Endothelial cell of hepatic sinusoid (primary cell): ENCODE data around the gene HARS1.
"Not testable (repeated sequence)": the region's sequence is repeated elsewhere in the genome, so short reads cannot be mapped to it uniquely, and the experiment has no call there.

Source experiments
- in situ Hi-C: cut with HindIII; loops from 2 replicates; pipeline ENCODE4 v1.10.0; 2017; ENCODE audit warnings: low sequenced_read_pairs

HARS1 gene

DNA sequence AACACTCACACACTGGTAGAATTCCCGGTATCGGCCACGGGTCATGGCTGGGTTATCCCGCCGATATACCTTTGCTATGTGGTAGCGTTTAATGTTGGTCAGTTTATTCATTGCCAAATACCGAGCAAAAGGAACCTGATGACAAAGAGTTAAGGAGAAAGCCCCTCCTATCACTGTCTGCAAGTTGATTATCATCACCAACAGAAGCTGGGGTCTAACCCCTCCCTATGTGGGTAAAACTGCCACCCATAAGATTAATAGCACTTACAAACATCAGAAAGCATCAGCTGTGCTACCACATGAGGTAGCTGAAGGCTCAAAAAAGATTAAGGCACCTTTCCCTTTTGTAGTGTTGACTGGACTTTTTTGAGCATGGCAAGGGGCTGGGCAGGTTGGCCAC lies 12.2 kb downstream of the HARS1 start:
- in situ Hi-C loops, result loop anchor here (5.0 kb wide), 1 partner anchor 52 kb away; no protein-coding TSS in a partner anchor

DNA sequence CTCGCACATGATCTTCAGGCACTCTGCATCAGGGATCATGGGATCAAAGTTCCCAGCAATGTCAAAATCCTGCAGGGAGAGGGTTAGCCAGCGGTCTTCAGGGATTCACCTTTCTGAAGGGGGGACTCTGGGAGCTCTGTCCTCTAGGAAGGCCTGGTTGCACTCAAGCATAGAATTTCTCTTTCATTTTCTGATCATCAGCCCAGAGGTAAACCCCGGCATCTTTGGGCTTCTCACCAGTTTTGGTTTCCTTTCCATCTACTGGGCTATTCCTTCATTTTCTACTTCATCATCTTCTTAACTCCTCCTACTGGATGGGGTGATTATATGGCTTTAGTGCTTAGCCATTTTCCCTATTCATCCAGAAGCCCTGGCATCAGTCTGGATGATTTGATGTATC lies 13.2 kb downstream of the HARS1 start:
- in situ Hi-C loops, result loop anchor here (5.0 kb wide), 1 partner anchor 51 kb away; no protein-coding TSS in a partner anchor

DNA sequence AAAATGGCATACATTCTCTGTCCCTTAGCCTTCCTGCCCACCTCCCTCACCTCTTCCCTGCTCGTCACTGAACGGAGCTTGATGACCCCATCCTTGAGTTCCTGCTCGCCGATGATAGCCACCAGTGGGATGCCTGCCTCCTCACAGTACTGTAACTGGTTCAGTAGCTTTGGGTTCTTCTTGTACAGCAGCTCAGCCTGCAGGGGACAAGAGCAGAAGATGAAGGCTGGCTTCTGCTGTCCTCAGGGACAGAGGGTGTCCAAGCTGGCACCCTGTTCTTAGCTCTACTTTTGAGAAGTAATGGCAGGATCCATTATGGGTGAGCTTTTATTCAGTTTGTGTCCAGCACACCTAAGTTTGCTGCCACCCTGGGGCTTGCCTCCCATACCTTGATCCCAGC lies 16.5 kb downstream of the HARS1 start:
- in situ Hi-C loops, result loop anchor here (5.0 kb wide), 1 partner anchor 47 kb away; no protein-coding TSS in a partner anchor

- in situ Hi-C loops, result no loop called here
Measured at GRCh38 chr5:140674211-140674610, 17.0 kb downstream of the HARS1 start.

DNA sequence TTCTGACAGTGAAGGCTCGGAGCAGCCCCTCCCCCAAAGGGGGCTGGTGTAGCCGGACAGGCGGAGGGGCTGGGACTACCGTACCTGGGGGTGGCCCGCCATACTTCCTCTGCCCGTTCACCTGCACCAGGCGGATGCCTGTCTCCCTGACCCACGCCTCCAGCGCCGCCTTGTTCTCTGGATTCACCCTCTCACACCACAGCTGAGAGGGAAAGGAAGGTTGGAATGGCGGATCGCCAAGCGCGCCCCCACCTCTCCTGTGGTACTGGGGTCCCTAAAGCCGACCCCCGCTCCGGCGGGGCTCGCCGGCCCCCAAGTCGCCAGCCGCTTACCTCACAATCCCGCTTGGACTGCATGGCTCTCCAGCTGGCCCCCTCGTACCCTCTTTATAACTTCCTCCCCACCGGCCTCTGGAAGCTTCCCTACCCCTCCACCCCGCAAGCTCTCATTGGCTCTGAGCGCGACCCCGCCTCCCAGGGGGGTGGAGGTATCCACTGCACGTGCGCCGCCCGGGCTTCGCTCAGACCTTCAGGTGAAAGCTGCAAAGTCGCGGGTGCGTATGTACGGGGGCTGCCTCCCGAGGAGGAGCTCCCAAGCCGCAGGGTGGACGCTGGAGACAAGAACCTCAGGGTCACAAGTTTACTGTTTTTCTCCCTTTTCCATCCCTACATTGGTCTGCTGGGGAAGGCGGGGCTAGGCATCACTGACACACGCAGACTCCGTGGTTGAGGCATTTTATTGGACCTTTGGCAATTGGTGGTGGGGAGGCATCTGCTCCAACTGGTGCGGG lies 17.8 kb downstream of the HARS1 start, which contains the start of gene DND1:
Gene DND1 (minus strand): TSS at position 390 of the 790 bp plus-strand sequence. CDS start 34 bp downstream, at position 356.
- in situ Hi-C loops, result no loop called here

GRCh38 chr5:140672455-140673186 lies 18.5 kb downstream of the HARS1 start:
- in situ Hi-C loops, result no loop called here

DNA sequence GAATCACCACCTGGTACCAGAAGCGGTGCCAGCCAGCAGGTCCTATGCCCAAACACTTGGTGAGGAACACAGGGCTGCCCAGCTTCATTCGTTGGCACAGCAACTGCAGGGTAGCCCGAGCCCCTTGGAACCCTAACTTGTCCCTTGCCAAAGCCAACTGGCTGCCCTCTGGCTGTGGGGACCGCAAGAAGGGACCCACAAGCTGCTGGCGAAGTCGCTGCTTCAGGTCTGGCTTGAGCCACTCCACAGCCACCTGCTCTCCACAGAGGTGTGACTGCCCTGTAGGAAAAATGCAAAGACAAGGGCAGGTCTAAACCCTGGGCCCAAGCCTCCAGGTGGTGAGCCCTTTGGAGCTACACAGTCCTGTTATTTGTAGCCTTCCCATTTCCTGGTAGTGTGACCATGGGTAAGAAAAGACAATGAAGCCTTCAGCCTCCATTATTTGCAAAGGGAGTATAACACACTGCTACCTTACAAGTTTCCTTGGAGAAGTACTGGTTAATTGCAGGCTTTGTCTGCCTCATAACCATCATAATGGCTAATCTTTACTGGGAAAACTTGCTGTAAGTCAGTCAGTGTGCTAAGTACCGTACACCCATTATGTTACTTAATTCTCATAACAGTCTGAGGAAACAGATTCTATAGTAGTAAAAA lies 19.6 kb downstream of the HARS1 start:
- in situ Hi-C loops, result no loop called here

GRCh38 chr5:140671035-140671434 lies 20.1 kb downstream of the HARS1 start:
- in situ Hi-C loops, result not testable (repeated sequence)

- in situ Hi-C loops, result loop anchor here (5.0 kb wide), 1 partner anchor 33 kb away; no protein-coding TSS in a partner anchor
Measured at GRCh38 chr5:140664359-140665119, 26.6 kb downstream of the HARS1 start, which contains the start of gene WDR55. Gene WDR55 (plus strand): TSS chr5:140664904. CDS start chr5:140664913, 9 bp downstream.

DNA sequence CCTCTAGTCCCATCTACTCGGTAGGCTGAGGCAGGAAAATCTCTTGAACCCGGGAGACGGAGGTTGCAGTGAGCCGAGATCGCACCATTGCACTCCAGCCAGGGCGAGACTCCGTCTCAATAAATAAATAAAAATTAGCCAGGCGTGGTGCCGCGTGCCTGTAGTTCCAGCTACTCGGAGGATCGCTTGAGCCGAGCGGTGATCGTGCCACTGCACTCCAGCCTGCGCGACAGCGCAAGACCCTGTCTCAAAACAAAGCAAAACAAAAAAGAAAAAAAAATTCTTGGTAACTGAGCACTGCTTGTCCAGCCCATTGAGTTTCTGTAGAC lies 27.2 kb downstream of the HARS1 start:
- in situ Hi-C loops, result loop anchor here (5.0 kb wide), 1 partner anchor 33 kb away; no protein-coding TSS in a partner anchor

DNA sequence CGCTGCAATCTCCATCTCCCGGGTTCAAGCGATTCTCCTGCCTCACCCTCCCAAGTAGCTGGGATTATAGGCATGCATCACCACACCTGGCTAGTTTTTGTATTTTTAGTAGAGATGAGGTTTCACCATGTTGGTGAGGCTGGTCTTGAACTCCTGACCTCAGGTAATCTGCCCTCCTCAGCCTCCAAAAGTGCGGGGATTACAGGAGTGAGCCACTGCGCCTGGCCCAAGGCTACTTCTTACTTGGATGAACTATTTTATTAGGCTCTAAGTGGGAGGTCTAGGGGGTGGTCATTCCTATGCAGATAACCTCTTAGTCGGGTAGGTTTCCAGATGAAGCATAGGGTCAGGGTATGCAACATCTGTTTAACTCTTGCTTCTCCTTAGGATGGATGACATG lies 30.8 kb downstream of the HARS1 start:
- in situ Hi-C loops, result loop anchor here (5.0 kb wide), 1 partner anchor 37 kb away; no protein-coding TSS in a partner anchor

GRCh38 chr5:140658870-140659269 lies 32.3 kb downstream of the HARS1 start:
- in situ Hi-C loops, result loop anchor here (5.0 kb wide), 1 partner anchor 92 kb away; no protein-coding TSS in a partner anchor

- in situ Hi-C loops, result loop anchor here (10.0 kb wide), 1 partner anchor 282 kb away; the partner anchor contains the start of gene SLC4A9
Measured at GRCh38 chr5:140647042-140647419, 44.1 kb downstream of the HARS1 start.

DNA sequence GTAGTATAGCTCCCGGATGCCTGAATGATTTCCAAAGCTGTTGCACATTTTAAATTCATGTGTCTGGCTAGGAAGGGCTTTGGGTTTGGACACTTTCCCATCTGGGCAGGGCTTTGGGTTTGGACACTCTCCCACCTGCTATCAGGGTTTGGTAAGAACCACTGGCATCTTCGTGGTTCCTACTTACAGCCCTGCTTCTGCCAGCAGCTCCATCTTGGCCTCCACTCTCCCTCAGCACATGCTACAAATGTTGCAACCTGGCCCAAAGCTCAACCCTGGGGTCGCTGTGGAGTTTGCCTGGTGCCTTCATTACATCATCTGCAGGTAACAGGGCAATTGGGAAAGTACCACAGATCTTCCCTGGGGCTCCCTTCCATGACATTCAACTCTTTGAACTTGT lies 48.5 kb downstream of the HARS1 start:
- in situ Hi-C loops, result loop anchor here (10.0 kb wide), 1 partner anchor 278 kb away; the partner anchor contains the start of gene SLC4A9

GRCh38 chr5:140641716-140642115 lies 49.5 kb downstream of the HARS1 start:
- in situ Hi-C loops, result loop anchor here (10.0 kb wide), 1 partner anchor 277 kb away; the partner anchor contains the start of gene SLC4A9

GRCh38 chr5:140639148-140639981 lies 51.8 kb downstream of the HARS1 start, which contains the start of gene TMCO6:
Gene TMCO6 (plus strand): TSS chr5:140639451. CDS start chr5:140639528, 77 bp downstream.
- in situ Hi-C loops, result no loop called here

GRCh38 chr5:140638898-140639147 lies 52.3 kb downstream of the HARS1 start:
- in situ Hi-C loops, result not testable (repeated sequence)

- in situ Hi-C loops, result no loop called here
Measured at GRCh38 chr5:140637371-140638100, 53.6 kb downstream of the HARS1 start.
